DOHH2 (cell line): ENCODE results near the gene ZBTB25.

Experiments used
- CTCF ChIP-seq: fragments of 200-600 bp; sonication (generic); IDR thresholded peaks from one replicate; pipeline ENCODE4 v1.5.1; 2014; ENCODE audit warnings: antibody characterized with exemption, mild to moderate bottlenecking, low read depth, low read length; ENCODE audit not compliant: poor library complexity, severe bottlenecking
- EZH2phosphoT487 ChIP-seq: fragments of 200-600 bp; sonication (generic); IDR thresholded peaks from 2 replicates; pipeline ENCODE4 v1.6.1; 2017; ENCODE audit warnings: borderline replicate concordance, mild to moderate bottlenecking, antibody characterized with exemption, low read length, moderate library complexity, mixed read lengths

GRCh38 chr14:64475585-64476273 lies 27.9 kb downstream of the ZBTB25 start:
- TF ChIP-seq EZH2phosphoT487 (no peak), CTCF (no peak)
